HEK293 (cell line): ENCODE results near the gene TDRD10.

Experiments used
- CTCF ChIA-PET: fragments of 350-600 bp; formaldehyde crosslinking; extraction: SDS; loops from one replicate; lab custom pipeline; 2021; ENCODE audit warnings: antibody characterized with exemption; lab: Yijun Ruan, JAX
- POLR2A ChIA-PET: fragments of 300-600 bp; formaldehyde crosslinking; extraction: SDS; loops from one replicate; lab custom pipeline; 2020; ENCODE audit warnings: antibody characterized with exemption, inconsistent platforms; lab: Yijun Ruan, JAX
- H3K27ac ChIP-seq: fragments of 200-500 bp; sonication (Bioruptor generic); 2 replicates; pipeline ENCODE4 v1.5.1; 2014; ENCODE audit warnings: low read depth, low read length, control low read depth, inconsistent platforms; ENCODE audit errors: extremely low read depth
- H3K36me3 ChIP-seq, 2 experiments: fragments of 200-500 bp in 1 of 2; sonication (Bioruptor generic) in 1 of 2; 1 replicate in 1 of 2; 2 replicates in 1 of 2; pipeline ENCODE4 v1.5.1; 2014 to 2017; ENCODE audit warnings: inconsistent platforms in 2 of 2, low read length in 2 of 2; ENCODE audit not compliant: control insufficient read depth in 2 of 2, insufficient read depth in 1 of 2
- H3K4me1 ChIP-seq: fragments of 200-500 bp; sonication (Bioruptor generic); 2 replicates; pipeline ENCODE4 v1.5.1; 2014; ENCODE audit warnings: mild to moderate bottlenecking, low read length, inconsistent platforms; ENCODE audit not compliant: control insufficient read depth, insufficient read depth
- H3K4me3 ChIP-seq: 2 replicates; pipeline ENCODE4 v1.5.1; 2011; ENCODE audit warnings: low read depth, mild to moderate bottlenecking, control low read depth, low read length, moderate library complexity
- H3K9me3 ChIP-seq: fragments of 200-500 bp; sonication (Bioruptor generic); 2 replicates; pipeline ENCODE4 v1.5.1; 2014; ENCODE audit warnings: low read depth, low read length, inconsistent platforms; ENCODE audit not compliant: control insufficient read depth, insufficient read depth
- EGR2 ChIP-seq: fragments of 450-650 bp; formaldehyde crosslinking; IDR thresholded peaks from 2 replicates; pipeline ENCODE4 v1.5.1; 2016; ENCODE audit warnings: low read depth, missing biosample characterization, missing genetic modification characterization
- GFI1B ChIP-seq: fragments of 450-650 bp; formaldehyde crosslinking; IDR thresholded peaks from 2 replicates; pipeline ENCODE4 v1.5.1; 2016; ENCODE audit warnings: missing biosample characterization, missing genetic modification characterization
- GLIS1 ChIP-seq: fragments of 450-650 bp; formaldehyde crosslinking; IDR thresholded peaks from 2 replicates; pipeline ENCODE4 v1.5.1; 2016; ENCODE audit warnings: missing biosample characterization, missing genetic modification characterization
- KLF9 ChIP-seq: fragments of 450-650 bp; formaldehyde crosslinking; IDR thresholded peaks from 2 replicates; pipeline ENCODE4 v1.5.1; 2016; ENCODE audit warnings: missing biosample characterization, missing genetic modification characterization, low read depth
- MYNN ChIP-seq: fragments of 450-650 bp; formaldehyde crosslinking; IDR thresholded peaks from 2 replicates; pipeline ENCODE4 v1.5.1; 2016; ENCODE audit warnings: missing biosample characterization, missing genetic modification characterization, borderline replicate concordance
- ZBTB21 ChIP-seq: fragments of 450-650 bp; formaldehyde crosslinking; IDR thresholded peaks from 2 replicates; pipeline ENCODE4 v1.5.1; 2017; ENCODE audit warnings: missing biosample characterization, missing genetic modification characterization
- ZFHX2 ChIP-seq: fragments of 450-650 bp; formaldehyde crosslinking; conservative IDR thresholded peaks from 2 replicates; pipeline ENCODE4 v1.5.1; 2016; ENCODE audit warnings: missing biosample characterization, missing genetic modification characterization
- ZIC2 ChIP-seq: fragments of 450-650 bp; formaldehyde crosslinking; IDR thresholded peaks from 2 replicates; pipeline ENCODE4 v1.5.1; 2016; ENCODE audit warnings: missing biosample characterization, missing genetic modification characterization
- ZNF10 ChIP-seq: fragments of 450-650 bp; formaldehyde crosslinking; IDR thresholded peaks from 2 replicates; pipeline ENCODE4 v1.5.1; 2017; ENCODE audit warnings: missing biosample characterization, missing genetic modification characterization
- ZNF660 ChIP-seq: fragments of 450-650 bp; IDR thresholded peaks from 2 replicates; pipeline ENCODE4 v1.5.1; 2018; ENCODE audit warnings: missing biosample characterization, mild to moderate bottlenecking, missing genetic modification characterization
- ZSCAN18 ChIP-seq: fragments of 450-650 bp; formaldehyde crosslinking; IDR thresholded peaks from 2 replicates; pipeline ENCODE4 v1.5.1; 2016; ENCODE audit warnings: missing biosample characterization, missing genetic modification characterization

Gene TDRD10

GRCh38 chr1:154460695-154461260 lies 41.2 kb upstream of the TDRD10 start (continued):
- no peak for TF ChIP-seq ZNF10 (tag by site-specific recombination)

- TF ChIP-seq ZNF660 (no peak), MYNN (tag by site-specific recombination) (no peak), ZIC2 (peak; percentile 65)
- ChIA-PET CTCF (interaction anchor here (0.6 kb wide), 1 partner anchor 21 kb away, joined by 4 read pairs; no protein-coding TSS in a partner anchor), POLR2A (no interaction called here)
- no peak overlapping the region for H3K27ac ChIP-seq
- no peaks in the 10 kb centered on the region for H3K9me3 ChIP-seq
- no peaks in the 10 kb centered on the region for H3K36me3 ChIP-seq
- H3K4me3 ChIP-seq: no peak overlapping the region
- no peaks in the 10 kb centered on the region for H3K4me1 ChIP-seq
These were observed 38.5 kb upstream of the TDRD10 start for GRCh38 chr1:154463512-154463990.

- H3K4me1 ChIP-seq: no peaks in the 10 kb centered on the region
- no peak overlapping the region for H3K4me3 ChIP-seq
- no peaks in the 10 kb centered on the region for H3K9me3 ChIP-seq
- H3K36me3 ChIP-seq: no peaks in the 10 kb centered on the region
- CTCF ChIA-PET: interaction anchor here (0.6 to 0.7 kb wide), 3 partner anchors 81 to 592 kb away, joined by 3 read pairs; no protein-coding TSS in a partner anchor
- H3K27ac ChIP-seq: no peak overlapping the region
- TF ChIP-seq EGR2 (tag by site-specific recombination) (peak; percentile 86), ZFHX2 (0 out of 2 replicates have a peak, but pooled peaks have one; percentile 25), GFI1B (tag by site-specific recombination) (no peak)
- POLR2A ChIA-PET: no interaction called here
These were observed 36.3 kb upstream of the TDRD10 start for GRCh38 chr1:154465621-154466195.

GRCh38 chr1:154466206-154466605 lies 35.8 kb upstream of the TDRD10 start:
- TF ChIP-seq GLIS1 (tag by site-specific recombination) (peak; percentile 0; the same call in 1 of the 2 replicates), ZBTB21 (tag by site-specific recombination) (no peak), KLF9 (no peak)
- H3K27ac ChIP-seq: no peak overlapping the region
- H3K9me3 ChIP-seq: no peaks in the 10 kb centered on the region
- H3K36me3 ChIP-seq: no peaks in the 10 kb centered on the region
- H3K4me1 ChIP-seq: no peaks in the 10 kb centered on the region
- no peak overlapping the region for H3K4me3 ChIP-seq
- ChIA-PET CTCF (interaction anchor here (0.6 to 0.7 kb wide), 2 partner anchors 80 to 591 kb away, joined by 3 read pairs; no protein-coding TSS in a partner anchor), POLR2A (no interaction called here)

GRCh38 chr1:154466921-154467417 lies 35.0 kb upstream of the TDRD10 start:
- Histone ChIP-seq H3K4me1 (no peaks in the 10 kb centered on the region), H3K27ac (no peak overlapping the region), H3K36me3 (no peaks in the 10 kb centered on the region), H3K9me3 (no peaks in the 10 kb centered on the region), H3K4me3 (no peak overlapping the region)
- ChIA-PET POLR2A (no interaction called here), CTCF (interaction anchor here (1.7 kb wide), 1 partner anchor 132 kb away, joined by 6 read pairs; no protein-coding TSS in a partner anchor)
- no peak for TF ChIP-seq ZSCAN18 (tag by site-specific recombination)
